HG03469 (cell line): ENCODE data around the gene YPEL5.

Source experiments
- ATAC-seq: cut with Tn5 transposase; IDR thresholded peaks from one replicate; pipeline ENCODE4 v1.9.1; 2021; ENCODE audit warnings: mild to moderate bottlenecking, moderate library complexity, moderate number of reproducible peaks; ENCODE audit not compliant: unreplicated experiment

Gene YPEL5

DNA sequence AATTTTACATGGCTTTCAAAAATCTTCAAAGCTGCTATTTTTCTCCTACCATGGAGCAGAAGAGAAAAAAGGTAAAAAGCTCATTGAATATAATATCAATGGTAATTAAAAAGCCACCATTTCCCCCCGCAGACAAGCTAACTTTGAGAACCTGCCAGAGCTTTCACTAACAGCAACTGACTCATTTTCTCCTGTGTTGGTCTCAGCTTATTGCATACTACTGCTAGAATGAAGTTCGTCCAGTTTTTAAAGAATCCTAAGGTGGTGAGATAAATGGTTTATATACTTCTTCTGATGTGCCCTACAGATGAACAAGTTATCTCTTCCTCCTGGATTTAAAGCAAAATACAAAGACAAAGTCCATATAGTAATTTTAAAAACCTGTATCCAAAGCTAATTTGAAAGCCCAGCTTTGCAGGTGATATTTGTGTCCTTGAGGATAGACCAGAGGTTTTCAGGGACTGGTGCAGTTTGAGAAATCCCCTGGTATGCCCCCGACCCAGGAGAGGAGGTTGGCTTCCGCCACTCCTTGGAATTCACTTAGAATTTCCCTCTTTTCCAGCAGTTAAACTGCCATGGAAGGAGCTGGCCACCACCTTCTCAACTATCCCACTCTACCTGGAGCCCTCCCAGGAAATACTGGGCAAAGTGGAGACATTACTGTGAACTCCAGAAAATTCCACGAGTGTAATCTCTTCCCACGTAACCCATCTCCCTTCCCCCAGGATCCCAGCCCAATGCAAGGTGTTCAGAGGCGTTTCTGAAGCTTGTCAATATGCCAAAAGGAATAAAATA is 17.5 kb downstream of the YPEL5 start:
- ATAC-seq, result no peak

DNA sequence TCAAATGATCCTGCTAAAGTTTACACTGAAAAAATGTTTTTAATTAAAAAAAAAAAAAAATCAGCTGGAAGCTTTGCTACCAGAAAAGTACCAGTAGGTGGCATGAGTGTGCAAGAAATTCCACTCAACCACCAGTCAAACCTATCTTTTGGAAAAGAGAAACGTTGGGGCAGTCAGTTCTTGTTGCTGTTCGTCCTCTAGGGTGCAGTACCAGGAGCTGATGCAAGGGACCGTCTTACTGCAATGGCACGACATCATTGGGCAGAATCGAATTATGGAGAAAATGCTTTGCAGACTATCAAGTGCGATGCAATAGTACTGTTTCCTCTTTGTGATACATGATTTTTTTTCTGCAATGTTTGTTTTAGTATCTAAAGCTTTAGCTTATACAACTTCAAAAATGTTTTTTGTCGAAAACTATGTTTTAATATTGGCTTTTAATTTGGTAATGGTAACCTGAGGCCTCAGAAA is 18.3 kb downstream of the YPEL5 start:
- ATAC-seq, result peak; percentile 68

DNA sequence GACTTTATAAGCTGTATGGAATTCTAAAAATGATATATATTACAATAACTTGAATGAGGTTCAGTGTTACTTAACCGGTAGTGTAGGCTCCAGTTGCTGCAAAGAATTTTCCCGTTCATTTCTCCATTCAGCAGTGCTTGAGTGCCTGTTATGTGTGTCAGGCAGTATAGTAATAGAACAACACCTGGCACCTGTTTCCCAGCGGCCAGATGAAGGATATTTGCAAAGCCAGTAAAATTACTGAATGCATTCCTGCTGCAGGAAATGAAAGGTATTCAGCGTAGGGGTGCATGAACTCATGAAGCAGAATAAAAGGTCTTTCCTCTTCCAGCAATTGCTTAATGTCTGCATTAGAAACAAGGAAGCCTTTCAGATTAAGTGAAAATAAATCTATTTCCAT is 18.8 kb downstream of the YPEL5 start:
- ATAC-seq, result no peak

DNA sequence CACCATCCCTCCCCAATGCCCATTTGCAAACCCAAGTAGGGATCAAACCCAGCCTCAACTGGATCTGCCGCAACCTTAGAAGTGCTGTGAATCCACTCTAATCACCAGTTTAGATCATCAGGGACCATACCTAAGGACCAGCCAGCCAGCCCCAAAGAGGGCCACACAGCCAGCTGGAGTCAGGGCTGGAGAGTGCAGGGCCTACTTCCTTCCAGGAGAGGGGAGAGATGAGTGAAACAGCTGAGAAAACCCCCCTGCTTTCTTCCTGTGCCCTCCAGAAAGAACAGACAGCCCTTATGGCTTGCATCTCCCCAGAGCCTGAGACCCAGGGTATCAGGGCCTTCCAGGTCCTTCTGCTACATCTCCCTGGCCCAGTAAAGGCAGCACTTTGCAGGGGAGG is 25.8 kb downstream of the YPEL5 start:
- no peak for ATAC-seq

DNA sequence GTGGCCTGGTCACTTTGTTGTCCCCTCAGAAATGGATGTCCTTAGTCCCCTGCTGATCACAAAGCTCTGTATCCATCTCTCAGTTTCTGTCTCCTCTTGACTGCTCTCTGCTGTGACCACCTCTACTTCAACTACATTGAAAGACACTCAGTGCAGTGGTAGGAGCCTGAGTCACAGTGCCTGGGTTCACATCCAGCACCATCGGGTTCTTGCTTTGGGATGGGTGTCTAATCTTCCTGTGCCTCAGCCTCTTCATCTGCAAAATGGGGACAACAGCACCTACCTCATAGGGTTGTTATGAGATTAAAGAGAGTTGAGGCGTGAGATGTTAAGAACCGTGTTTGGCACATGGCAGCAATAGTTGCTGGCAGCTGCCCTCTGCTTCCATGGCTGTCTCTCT is 30.6 kb downstream of the YPEL5 start:
- no peak for ATAC-seq

DNA sequence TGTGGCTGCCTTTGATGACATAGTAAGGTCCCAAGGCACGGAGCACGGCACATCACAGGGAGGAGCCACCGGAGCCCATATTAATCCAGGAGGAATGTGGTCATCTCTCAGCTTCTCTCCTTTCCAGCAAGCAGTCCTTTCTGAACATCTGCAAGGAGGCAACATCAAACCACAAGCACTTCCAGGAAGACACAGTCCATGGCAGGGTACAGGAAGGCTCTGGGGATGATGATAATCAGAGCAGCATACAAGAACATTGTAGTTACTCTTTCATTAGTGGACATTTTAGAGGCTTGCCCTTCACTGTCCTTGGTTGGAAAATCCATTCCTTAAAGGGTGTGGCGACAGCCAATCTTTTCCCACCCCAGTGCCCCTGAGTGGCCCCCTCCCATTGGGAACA is 31.1 kb downstream of the YPEL5 start:
- no peak for ATAC-seq

DNA sequence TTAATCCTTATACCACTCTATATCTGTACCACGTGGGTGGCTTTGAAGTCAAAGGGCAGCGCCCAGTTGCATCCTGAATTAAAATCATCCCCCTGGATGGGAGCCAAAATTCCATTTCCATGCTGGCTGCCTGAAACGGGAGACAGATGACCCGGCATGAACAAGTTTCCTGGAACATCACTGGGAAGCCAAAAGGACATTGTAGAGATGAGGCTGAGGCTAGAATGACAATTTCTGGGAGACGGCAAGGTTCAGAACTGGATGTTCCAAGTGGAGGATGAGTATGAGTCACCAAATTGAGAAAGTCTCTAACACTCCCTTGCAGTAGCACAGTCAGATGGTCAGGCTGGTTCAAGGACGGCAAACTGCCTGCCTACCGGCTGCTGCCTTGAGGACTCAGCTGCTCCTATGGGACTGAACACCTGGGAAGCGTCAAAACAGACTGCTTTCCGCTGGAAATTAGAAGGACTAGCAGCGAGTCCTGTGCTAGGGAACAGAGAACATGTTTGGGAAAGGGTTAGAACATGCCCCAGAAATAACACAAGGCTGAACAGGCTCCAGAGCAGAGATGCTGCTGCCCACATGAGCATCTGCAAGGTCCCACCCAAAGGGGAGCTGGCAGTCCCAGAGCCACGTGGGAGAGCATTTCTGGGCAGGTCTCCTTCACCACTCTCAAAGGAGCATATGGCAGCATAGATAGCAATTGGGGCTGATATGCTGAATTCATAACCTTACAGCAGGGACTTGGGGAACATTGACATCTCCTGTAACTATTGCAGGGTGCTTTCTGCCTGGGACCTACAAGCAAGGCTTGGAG is 32.0 kb downstream of the YPEL5 start:
- ATAC-seq, result no peak

DNA sequence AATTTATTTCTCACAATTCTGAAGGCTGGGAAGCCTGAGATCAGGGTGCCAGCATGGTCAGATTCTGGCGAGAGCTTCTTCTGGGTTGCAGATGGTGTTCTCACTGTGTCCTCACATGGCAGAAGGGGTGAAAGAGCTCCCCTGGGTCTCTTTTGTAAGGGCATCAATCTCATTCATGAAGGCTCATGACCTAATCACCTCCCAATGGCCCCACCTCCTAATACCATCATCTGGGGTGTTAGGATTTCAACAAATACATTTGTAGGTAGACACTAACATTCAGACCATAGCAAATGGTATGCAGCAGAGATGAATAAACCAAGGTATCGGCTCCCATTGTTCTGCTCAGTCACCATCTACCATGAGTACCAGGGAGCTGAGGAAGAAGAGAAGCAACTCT is 32.7 kb downstream of the YPEL5 start:
- ATAC-seq, result no peak

DNA sequence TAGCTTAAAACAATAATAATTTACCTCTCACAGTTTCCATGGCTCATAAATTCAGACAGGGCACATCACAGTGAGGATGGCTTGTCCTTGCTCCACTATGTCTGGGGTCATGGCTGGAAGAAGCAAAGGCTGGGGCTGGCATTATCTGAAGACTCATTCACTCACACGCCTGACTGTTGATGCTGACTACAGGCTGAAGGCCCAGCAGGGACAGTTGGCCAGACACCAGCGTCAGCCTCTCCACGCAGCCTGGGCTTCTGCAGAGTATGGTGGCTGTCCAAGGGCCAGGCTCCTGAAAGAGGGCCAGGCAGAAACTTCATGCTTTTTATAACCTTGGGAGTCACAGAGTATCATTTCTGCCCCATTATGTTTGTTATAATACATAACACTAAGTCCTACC is 33.4 kb downstream of the YPEL5 start:
- ATAC-seq, result no peak

DNA sequence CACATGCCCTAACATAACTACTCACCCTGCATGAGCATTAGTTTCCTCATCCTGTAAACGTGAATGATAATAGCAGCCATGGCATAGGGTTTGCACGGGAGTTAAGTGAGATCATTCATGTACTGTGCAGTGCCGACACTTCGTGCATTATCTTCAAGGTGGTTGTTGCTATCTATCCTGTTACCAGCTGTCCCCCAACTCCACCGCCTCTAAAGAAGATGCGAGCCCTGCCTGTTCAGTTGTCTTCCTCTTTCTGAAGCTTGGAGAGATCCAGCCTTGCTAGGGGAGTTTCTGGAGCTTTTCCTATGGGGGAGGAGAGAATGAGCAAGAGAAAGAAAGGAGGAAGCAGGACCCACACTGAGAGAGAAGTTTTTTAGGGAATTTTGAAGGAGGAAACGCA is 34.4 kb downstream of the YPEL5 start:
- ATAC-seq, result no peak

DNA sequence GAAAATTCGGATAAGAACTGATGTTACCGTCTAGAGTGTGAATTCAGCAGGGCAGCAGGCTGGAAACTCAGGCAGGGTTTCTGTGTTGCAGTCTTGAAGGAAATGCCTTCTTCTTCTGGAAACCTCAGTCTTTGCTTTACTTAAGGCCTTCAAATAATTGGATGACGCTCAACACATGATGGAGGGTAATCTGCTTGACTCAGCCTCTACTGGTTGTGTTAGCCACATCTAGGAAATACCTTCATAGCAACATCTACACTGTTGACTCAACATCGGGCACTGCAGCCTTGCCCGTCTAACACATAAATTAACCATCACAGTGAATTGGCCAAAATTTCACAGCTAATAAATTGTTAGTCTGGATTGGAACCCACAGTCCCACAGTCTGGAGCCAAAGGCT is 37.2 kb downstream of the YPEL5 start:
- no peak for ATAC-seq

DNA sequence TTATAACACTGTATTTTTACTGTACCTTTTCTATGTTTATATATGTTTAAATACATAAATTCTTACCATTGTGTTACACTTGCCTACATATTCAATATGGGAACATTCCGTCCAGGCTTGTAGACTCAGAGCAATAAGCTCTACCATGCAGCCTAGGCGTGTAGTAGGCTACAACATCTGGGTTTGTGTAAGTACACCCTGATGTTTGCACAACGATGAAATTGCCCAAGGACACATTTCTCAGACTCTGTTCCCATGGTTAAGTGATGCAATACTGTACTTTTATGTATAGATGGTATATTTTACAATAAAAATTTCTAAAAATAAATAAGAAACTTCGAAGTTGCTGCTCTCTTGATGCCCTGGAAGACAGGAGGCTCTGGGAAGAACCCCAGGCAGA is 38.4 kb downstream of the YPEL5 start:
- ATAC-seq, result no peak

DNA sequence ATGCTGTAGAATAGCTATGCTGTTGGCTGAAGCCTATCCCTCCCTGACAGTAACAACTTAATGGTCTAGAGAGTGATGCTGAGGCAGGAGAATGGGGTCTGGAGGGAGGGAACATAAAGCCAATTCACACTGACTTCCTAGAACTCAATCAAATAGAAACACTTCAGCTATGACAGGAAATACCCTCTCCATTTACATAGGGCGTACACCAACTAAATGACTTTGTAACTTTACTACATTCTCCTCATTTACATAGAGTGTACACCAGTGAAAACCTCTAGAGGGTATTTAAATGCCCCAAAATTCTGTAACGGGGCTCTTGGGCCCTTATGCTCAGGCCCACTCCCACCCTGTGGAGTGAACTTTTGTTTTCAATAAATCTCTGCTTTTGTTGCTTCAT is 41.5 kb downstream of the YPEL5 start:
- no peak for ATAC-seq

DNA sequence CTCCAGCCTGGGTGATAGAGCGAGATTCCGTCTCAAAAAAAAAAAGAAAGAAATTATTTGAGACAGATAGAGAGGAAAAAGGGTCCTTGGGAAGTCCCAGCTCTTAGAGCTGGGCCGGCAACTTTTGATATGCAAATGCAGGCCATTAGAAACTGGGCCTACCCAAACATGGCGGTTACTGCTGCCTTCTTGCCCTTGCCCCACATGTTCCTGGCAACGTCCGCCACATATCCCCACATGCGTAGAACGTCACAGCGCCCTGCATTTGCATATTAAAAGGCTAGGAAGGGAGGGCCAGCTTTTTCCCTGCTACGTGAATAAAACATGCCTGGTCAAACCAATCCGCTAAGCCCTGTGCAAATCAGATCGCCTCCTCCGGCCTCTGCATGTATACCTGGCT is 43.8 kb downstream of the YPEL5 start:
- ATAC-seq, result no peak

DNA sequence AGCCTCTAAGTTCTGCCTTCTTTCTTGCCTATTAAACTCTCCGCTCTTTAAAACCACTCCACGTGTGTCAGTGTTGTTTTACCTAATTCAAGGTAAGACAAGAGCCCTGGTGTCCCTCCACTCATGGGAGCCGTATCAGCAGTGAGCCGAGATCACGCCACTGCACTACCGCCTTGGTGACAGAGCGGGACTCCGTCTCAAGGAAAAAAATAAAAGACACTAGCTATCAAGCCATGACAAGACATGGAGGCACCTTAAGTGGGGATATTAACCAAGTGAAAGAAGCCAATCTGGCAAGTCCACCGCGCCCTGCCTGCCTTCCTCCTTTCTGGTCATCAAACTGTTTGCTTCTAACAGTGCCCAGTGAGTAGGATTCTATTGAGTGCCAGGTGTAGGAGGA is 44.3 kb downstream of the YPEL5 start:
- no peak for ATAC-seq

DNA sequence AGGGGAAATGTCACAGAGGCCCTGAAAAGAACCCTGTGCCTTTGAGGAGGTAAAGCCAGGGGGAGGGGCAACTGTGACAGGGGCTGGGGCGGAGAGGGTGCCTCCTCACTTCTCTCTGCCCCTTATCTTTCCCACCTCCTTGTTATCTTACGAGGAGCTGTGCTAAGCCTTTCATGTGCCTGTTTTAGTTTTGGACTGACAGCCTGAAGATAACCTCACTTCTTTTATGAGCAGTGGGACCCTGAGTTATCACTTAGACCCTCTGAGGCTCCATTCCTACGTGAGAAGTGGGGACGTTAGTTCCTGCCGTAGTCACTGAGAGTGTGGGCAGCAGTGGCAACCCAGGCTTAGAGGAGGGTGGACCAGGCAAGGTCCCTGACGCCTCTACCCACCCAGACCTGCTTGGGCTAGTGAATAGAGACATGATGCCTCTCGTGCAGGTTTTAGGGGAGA is 45.0 kb downstream of the YPEL5 start:
- no peak for ATAC-seq

DNA sequence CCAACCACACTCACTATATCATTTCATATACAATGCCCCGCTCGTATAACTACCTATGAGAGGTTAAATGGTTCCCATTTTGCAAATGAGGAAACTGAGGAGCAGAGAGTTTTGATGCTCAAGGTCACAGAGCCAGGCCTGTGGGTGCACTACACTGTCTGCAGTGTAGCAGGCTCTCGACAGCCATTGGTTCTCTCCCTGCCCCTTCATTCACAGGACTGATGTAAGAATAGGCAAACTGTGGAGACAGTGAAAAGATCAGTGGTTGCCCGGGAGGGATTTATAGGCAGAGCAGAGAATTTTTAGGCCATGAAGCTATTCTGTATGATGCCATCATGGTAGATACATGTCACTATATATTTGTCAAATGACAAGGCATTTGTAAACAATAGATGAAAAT is 45.5 kb downstream of the YPEL5 start:
- ATAC-seq, result no peak

DNA sequence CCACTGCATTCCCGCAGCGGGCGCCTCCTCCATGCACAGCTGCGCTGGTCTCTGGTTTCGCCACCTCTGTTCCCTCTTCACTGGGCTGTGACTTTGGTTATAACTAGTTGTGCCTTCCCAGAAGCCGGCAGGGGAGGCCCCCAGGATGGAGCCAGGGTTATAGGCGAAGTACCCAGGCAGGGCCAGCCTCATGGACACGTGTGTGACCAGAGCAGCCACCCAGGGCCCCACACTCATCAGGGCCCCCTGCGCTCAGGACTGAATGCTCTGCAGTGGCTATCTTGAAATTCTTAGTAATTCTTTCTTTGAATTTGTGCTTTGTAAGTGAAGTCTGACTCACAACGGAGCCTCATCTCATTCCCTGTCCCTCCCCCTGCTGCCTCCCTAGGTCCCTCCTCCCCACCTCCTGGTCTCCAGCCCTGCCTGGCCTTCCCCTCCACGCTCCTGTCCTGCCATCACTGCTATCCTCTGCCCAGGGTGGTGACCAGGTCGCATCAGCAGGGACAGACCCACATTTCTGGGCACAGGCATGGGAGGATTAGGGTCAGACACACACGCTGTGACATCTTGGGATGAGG is 46.4 kb downstream of the YPEL5 start:
- ATAC-seq, result no peak

DNA sequence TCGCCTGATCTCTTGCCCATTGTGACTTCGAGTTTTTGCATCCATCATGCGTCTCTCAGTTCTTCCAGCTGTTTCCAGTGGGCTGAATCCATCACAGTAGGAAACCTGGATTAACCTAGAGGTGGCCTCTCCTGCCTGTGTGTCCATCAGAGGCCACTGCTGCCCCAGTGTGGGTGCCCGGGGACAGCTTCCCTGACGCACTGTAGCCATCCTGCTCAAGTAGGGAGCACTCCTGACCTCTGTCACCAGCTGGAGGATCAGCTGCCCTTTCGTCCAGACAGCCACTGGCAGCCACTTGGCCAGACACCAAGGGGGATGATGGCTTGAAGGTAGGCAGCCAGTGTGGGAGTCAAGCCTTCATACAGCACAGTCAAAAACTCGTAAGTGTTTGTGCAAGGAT is 47.6 kb downstream of the YPEL5 start:
- ATAC-seq, result no peak

DNA sequence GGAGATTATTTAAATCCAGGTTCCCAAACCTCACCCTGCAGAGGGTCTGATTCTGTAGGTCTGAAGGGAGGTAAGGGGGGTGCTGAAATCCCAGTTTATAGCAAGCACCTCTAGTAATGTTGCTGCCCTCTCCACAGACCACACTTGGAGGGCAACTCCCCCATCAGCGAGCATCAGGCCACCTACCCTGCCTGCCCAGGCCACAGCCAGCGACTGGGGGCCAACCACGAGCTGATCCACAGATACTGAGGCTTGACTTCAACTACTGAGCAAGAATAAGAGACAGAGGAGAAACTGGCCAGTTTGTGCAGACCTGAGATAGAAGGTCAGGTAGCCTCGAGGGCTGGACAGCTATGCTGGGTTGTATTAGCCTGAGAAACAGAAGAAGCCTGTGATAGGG is 48.2 kb downstream of the YPEL5 start:
- no peak for ATAC-seq

DNA sequence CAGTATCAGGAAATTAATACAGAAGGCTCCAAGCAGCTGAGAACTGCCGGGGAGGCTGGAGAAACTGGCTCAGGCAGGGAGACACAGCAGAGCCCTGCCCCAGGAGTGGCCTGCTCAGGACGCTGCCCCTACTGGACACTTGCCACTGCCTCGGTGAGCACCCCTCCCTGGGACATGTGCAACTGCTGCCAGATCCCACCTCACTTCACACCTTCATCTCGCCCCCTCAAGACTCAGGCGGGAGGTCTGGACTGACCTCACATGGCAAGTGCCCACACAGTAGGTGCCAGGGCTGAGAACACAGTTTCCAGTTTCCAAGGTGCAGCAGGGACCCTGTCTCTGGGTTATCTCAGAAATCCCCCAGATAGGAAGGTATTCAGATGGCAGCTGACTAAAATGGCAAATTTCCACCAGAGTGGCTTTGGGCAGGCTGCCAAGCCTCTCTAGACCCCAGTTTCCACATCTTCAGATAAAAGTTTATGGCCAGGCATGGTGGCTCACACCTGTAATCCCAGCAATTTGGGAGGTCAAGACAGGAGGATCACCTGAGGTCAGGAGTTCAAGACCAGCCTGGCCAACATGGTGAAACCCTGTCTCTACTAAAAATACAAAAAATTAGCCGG is 50.9 kb downstream of the YPEL5 start:
- ATAC-seq, result no peak
